Measurements from ENCODE around the gene ETFA. TPM values are rescaled to one million over a fixed set of nuclear protein-coding genes. Genes with fewer than 3 reads are reported as not detected.

ETFA gene
- total RNA-seq, 1 donor from 2014 or later = 68.7 TPM

- no peak overlapping the region for H3K4me3 ChIP-seq (ENCODE audit: low read depth, low read length)
- H3K27me3 ChIP-seq (ENCODE audit: control insufficient read depth, insufficient read depth, low read length) = peaks cover 94% of the 10 kb centered on the region
Observed at GRCh38 chr15:76342058-76342381, 30.8 kb upstream of the ETFA start.

GRCh38 chr15:76341366-76342057 is 30.2 kb upstream of the ETFA start:
- TF ChIP-seq, protein P1, sequence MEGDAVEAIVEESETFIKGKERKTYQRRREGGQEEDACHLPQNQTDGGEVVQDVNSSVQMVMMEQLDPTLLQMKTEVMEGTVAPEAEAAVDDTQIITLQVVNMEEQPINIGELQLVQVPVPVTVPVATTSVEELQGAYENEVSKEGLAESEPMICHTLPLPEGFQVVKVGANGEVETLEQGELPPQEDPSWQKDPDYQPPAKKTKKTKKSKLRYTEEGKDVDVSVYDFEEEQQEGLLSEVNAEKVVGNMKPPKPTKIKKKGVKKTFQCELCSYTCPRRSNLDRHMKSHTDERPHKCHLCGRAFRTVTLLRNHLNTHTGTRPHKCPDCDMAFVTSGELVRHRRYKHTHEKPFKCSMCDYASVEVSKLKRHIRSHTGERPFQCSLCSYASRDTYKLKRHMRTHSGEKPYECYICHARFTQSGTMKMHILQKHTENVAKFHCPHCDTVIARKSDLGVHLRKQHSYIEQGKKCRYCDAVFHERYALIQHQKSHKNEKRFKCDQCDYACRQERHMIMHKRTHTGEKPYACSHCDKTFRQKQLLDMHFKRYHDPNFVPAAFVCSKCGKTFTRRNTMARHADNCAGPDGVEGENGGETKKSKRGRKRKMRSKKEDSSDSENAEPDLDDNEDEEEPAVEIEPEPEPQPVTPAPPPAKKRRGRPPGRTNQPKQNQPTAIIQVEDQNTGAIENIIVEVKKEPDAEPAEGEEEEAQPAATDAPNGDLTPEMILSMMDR (IDR thresholded peaks at IDR 0.05; ENCODE audit: insufficient read depth, low read length, poor library complexity, severe bottlenecking) = no peak
- Histone ChIP-seq H3K4me3 (ENCODE audit: low read depth, low read length) (no peak overlapping the region), H3K36me3 (ENCODE audit: control insufficient read depth, insufficient read depth, low read length) (no peaks in the 10 kb centered on the region), H3K27me3 (ENCODE audit: control insufficient read depth, insufficient read depth, low read length) (peaks cover 93% of the 10 kb centered on the region)
- no peak for DNase-seq (ENCODE audit: low read depth)

More at GRCh38 chr15:76342058-76342381, 30.8 kb upstream of the ETFA start:
- no peak for DNase-seq (ENCODE audit: low read depth)
- no peaks in the 10 kb centered on the region for H3K36me3 ChIP-seq (ENCODE audit: control insufficient read depth, insufficient read depth, low read length)
- TF ChIP-seq, protein P1 (IDR thresholded peaks at IDR 0.05; ENCODE audit: insufficient read depth, low read length, poor library complexity, severe bottlenecking) = no peak

GRCh38 chr15:76340803-76341365 is 29.6 kb upstream of the ETFA start:
- H3K27me3 ChIP-seq (ENCODE audit: control insufficient read depth, insufficient read depth, low read length) = peaks cover 93% of the 10 kb centered on the region
- DNase-seq (ENCODE audit: low read depth) = no peak
- no peak overlapping the region for H3K4me3 ChIP-seq (ENCODE audit: low read depth, low read length)
- TF ChIP-seq, protein P1 (IDR thresholded peaks at IDR 0.05; ENCODE audit: insufficient read depth, low read length, poor library complexity, severe bottlenecking) = peak; percentile 37
- no peaks in the 10 kb centered on the region for H3K36me3 ChIP-seq (ENCODE audit: control insufficient read depth, insufficient read depth, low read length)

GRCh38 chr15:76340198-76340802 is 29.0 kb upstream of the ETFA start:
- Histone ChIP-seq H3K4me3 (ENCODE audit: low read depth, low read length) (no peak overlapping the region), H3K36me3 (ENCODE audit: control insufficient read depth, insufficient read depth, low read length) (no peaks in the 10 kb centered on the region), H3K27me3 (ENCODE audit: control insufficient read depth, insufficient read depth, low read length) (peaks cover 93% of the 10 kb centered on the region)
- TF ChIP-seq, protein P1 (IDR thresholded peaks at IDR 0.05; ENCODE audit: insufficient read depth, low read length, poor library complexity, severe bottlenecking) = no peak
- DNase-seq (ENCODE audit: low read depth) = no peak

DNA sequence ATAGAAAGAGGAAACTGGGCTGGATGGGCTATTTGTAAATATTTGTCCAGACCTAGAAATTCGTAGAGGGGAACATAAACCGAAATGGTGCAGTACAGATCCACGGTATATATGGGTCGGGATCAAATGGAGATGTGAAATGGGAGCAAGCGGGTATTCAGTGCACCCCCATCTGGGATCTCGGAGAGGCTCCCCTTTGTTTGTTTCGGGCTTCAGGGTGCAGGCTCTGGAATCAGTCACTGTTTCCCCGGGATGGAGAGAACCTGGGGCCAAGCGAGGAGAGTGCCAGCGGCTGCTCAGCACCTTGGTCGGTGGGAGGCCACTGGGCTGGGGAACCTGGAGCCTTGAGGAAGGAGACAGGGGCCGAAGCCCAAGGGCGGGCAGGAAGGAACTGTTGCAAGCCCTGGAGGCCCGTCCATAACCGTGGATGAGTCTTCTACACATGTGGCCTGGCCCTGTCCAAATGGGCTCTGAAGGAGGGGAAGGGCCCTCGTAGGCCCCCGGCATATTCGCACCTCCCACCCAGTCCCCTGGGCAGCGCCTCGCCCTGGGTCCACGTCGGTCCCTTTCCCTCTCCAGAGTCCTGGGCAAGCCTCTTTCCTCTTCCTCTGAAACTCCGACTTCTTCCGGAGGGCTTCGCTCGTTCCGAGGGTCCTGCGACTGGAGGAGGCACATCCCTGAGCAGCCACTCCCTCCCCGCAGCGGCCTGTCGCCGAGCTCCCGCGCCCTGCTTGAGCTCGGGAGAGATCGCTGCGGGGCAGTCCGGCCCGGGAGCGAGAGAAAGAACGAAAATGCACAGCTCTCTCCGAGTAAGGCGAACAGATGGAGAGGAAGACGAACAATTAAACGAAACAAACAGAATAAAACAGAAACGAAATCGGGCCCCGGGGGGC is 28.3 kb upstream of the ETFA start:
- peaks cover 96% of the 10 kb centered on the region for H3K27me3 ChIP-seq (ENCODE audit: control insufficient read depth, insufficient read depth, low read length)
- no peak for DNase-seq (ENCODE audit: low read depth)
- H3K36me3 ChIP-seq (ENCODE audit: control insufficient read depth, insufficient read depth, low read length) = no peaks in the 10 kb centered on the region
- H3K4me3 ChIP-seq (ENCODE audit: low read depth, low read length) = no peak overlapping the region
- TF ChIP-seq, protein P1 (IDR thresholded peaks at IDR 0.05; ENCODE audit: insufficient read depth, low read length, poor library complexity, severe bottlenecking) = no peak

All from kidney epithelial cell (primary cell).